HL-60/S4 (cell line): ENCODE measurements around the gene KNSTRN.

ENCODE experiments used
- in situ Hi-C: fragments of 300-500 bp; cut with MboI; formaldehyde crosslinking; loops from 2 replicates; pipeline ENCODE4 v1.14.3; 2022; ENCODE audit warnings: low sequenced_read_pairs

Gene KNSTRN

GRCh38 chr15:40345867-40346578, 36.5 kb upstream of the KNSTRN start:
- in situ Hi-C loops: no loop called here

- in situ Hi-C loops: no loop called here
Observed at GRCh38 chr15:40346579-40347558, 35.7 kb upstream of the KNSTRN start.

GRCh38 chr15:40347559-40348473, 34.7 kb upstream of the KNSTRN start:
- in situ Hi-C loops: no loop called here

- in situ Hi-C loops: no loop called here
Observed at GRCh38 chr15:40348474-40348870, 34.0 kb upstream of the KNSTRN start.

- in situ Hi-C loops: no loop called here
Observed at GRCh38 chr15:40349163-40349562, 33.4 kb upstream of the KNSTRN start.

GRCh38 chr15:40352281-40352901, 30.1 kb upstream of the KNSTRN start:
- in situ Hi-C loops: no loop called here

- in situ Hi-C loops: no loop called here
Observed at GRCh38 chr15:40353697-40354096, 28.8 kb upstream of the KNSTRN start.

GRCh38 chr15:40354408-40355171, 27.9 kb upstream of the KNSTRN start:
- in situ Hi-C loops: no loop called here

- in situ Hi-C loops: no loop called here
Observed at GRCh38 chr15:40355976-40356585, 26.4 kb upstream of the KNSTRN start.

GRCh38 chr15:40357246-40357645, 25.3 kb upstream of the KNSTRN start:
- in situ Hi-C loops: no loop called here

- in situ Hi-C loops: no loop called here
Observed at GRCh38 chr15:40357723-40358470, 24.6 kb upstream of the KNSTRN start, which contains the start of gene DISP2. Gene DISP2, plus strand, starts transcription at chr15:40358219. Its CDS starts 103 bp downstream, at chr15:40358322.

GRCh38 chr15:40358471-40359353, 23.8 kb upstream of the KNSTRN start:
- in situ Hi-C loops: no loop called here

GRCh38 chr15:40360015-40360414, 22.5 kb upstream of the KNSTRN start:
- in situ Hi-C loops: no loop called here

- in situ Hi-C loops: no loop called here
Observed at GRCh38 chr15:40361640-40362039, 20.9 kb upstream of the KNSTRN start.

- in situ Hi-C loops: no loop called here
Observed at GRCh38 chr15:40363611-40364010, 18.9 kb upstream of the KNSTRN start.

- in situ Hi-C loops: no loop called here
Observed at GRCh38 chr15:40364251-40364650, 18.3 kb upstream of the KNSTRN start.

- in situ Hi-C loops: no loop called here
Observed at GRCh38 chr15:40365016-40365415, 17.5 kb upstream of the KNSTRN start.
